SHP77 treated with DMSO at 0.1 percent for 48 hours (cell line): Measurements from ENCODE around the gene ACSL5.

ENCODE experiments used
- DNase-seq: peaks from one replicate; lab custom pipeline; 2025; lab: John Stamatoyannopoulos, UW

Gene ACSL5, protein sequence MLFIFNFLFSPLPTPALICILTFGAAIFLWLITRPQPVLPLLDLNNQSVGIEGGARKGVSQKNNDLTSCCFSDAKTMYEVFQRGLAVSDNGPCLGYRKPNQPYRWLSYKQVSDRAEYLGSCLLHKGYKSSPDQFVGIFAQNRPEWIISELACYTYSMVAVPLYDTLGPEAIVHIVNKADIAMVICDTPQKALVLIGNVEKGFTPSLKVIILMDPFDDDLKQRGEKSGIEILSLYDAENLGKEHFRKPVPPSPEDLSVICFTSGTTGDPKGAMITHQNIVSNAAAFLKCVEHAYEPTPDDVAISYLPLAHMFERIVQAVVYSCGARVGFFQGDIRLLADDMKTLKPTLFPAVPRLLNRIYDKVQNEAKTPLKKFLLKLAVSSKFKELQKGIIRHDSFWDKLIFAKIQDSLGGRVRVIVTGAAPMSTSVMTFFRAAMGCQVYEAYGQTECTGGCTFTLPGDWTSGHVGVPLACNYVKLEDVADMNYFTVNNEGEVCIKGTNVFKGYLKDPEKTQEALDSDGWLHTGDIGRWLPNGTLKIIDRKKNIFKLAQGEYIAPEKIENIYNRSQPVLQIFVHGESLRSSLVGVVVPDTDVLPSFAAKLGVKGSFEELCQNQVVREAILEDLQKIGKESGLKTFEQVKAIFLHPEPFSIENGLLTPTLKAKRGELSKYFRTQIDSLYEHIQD

DNA sequence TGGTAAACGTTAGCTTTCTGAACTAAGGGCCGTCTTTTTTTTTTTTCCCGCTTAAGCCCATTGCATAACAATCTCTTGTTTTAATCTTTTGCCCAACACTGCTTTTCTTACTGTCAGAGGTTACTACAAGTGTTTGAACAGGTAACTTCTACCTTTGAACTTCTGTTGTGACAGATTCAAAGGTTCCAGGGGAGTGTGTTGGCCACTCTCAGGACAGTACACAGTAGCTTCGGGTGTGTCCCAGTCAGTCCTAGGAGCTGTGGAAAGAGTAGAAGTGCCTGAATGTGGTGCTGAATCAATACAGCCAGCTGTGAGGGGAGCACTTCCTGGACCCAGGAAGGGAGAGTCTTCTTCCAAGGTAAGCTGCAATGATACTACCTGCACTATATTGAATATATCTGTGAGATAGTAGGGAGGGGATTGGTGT is at the start of gene ACSL5:
TSS of gene ACSL5 (plus strand) at position 205 of the 427 bp plus-strand sequence. CDS start 20,831 bp downstream, outside the sequence.
- no peak for DNase-seq

DNA sequence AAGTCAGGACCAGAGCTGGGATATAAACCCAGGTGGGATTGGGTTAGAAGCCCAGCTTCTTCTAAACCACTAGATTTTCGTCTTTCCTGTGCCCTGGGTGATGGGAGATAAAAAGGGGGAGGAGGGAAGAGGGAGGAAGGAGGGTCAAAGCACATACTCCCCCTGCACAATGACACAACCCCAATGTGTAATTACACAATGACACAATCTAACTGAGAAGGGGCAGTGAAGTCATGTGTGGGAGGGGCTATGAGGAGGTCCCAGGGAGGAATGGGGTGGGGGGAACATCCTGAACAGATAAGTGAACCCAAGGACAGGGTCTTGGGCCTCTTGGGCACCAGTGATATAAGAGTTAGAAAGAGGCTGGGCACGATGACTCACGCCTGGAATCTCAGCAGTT is 46.2 kb upstream of the ACSL5 start:
- DNase-seq, result no peak

DNA sequence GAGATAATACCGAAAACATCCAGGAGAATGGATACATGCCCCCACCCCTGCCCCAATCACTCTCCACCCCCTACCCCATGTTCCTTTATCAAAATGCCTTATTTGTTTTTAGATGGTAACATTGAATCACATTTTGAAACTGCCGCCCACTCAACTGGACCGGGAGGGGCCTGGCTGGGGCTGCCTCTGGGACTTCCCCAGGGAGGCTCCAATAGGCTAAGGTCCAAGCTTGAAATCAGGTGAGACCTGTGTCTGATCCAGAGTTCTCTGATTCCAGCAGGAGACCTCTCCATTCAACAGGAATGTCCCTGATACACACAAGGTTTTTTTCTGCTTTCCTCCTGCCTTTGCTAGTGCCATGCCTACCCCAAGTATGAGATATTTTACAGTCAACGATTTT is 43.8 kb upstream of the ACSL5 start:
- DNase-seq, result no peak

DNA sequence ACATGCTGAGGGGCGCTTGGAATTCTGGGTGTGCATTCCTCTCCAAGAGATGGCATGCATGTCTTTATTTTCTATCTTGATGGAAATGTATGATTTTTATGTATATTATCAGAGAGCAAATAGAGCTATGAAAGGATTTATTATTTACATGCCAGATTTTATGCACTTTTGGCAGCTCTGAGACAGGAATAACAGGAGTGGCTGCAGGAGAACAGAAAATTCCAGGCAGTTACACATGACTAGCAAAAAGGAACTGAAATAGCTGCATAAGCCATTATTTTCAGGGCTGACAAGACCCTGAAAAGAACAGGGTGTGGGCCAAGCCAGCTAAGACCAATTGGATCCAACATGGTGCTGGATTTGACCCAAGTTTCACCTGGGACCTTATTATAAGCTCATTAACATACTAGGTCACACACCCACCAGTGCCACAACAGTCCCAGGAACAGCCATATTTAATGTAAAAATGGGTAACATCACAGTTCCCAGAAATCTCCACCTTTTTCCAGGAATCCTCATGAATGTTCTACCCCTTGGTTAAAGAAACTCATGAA is 43.2 kb upstream of the ACSL5 start:
- DNase-seq, result no peak

DNA sequence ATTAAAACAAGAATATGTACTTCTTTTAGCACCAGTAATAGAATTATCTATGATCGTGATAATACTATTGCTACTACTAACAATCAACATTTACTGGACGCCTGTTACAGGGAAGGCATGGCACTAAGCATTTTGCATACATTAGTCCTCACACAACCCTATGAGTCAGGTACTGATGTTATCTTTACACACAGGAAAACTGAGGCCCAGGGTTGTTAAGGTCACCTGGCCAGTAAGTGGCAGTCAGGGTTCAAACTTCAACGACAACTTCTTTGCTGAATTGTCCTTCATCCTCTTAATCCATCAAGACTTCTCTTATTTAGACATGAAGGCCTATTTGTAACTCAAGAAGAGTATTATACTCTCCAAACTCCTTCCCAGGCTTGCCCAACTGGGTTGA is 41.9 kb upstream of the ACSL5 start:
- no peak for DNase-seq

DNA sequence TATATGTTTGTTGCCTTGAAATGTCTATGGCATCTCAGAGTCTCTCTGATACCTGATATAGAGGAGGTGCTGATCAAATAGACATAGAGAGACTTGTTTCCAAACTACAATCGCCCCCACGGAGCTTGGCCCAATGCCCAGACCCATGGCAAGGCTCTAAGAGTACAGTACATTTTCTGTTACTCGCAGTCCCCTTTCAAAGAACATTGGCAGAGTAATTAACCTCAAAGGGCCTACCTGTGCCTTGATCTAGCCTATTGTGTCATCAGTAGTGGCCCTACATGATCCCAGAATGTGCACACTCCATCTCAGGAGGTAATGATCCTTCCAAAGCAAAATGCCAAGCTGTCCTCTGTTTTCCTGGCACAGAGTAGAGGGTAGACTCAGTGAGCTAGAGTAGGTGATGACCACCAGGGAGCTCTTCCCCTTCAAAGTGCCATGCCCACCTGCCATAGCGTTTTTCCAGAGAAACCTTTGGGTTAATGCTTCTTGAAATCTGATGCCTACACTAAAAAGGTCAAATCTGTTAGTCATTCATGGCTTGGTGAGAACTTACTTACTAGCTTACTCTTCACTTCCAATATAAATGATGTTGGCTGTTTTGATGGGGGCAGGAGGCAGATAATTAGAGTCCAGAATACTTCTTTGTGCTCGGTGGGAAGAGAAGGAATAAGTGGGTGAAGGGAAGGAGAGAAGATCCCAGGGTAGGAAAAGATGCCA is 41.2 kb upstream of the ACSL5 start:
- no peak for DNase-seq

DNA sequence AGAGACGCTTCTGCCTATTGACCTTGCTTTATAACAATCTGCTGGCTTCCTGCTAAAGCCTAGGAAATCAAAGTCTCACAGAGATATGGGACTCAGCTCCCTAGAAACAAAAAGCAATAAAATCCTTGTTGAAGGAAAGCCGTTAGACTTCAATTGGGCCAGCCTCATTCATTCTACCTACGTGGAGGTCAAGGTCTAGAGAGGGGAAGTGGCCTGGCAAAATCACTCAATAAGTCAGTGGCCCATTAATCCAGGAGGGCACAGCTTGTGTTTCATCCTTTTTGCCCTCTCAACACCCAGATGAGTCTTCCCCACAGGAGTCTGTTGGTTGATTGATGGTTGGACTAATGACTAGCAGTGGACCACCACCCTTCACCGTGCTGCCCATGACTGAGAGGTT is 40.5 kb upstream of the ACSL5 start:
- DNase-seq, result no peak

DNA sequence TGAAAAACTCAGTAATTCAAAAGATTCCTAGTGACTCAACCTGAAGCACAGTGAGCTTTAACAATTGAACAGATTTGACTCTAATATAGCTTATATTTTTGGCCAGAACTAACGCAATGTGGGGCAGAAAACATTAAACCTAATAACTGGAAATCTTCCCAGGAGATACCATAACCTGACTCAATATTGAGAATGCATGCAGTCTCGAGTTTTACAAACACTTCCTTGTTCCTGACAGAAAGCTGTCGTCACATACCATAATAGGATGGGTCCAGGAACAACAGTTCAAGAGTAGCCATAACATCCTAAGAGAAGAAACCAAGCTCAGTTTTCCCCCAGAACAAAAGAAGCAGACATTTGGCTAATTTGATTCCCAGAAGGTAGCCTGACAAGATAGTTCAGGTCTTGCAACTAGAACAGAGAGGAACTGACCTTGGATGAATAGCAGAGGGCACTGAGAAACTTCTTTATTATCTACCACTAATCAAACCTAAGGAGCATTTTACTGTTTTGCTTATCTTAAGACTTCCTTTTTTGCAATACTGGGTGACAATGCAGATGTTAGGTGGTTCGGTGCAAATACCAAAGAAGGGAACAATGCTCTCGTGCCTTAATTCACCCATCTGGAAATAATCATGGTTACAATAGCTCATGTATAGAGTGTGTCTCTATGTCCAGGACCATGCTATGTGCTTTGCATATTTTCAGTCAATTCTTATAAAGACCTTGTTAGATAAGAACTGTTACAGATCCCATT is 38.6 kb upstream of the ACSL5 start:
- DNase-seq, result no peak

DNA sequence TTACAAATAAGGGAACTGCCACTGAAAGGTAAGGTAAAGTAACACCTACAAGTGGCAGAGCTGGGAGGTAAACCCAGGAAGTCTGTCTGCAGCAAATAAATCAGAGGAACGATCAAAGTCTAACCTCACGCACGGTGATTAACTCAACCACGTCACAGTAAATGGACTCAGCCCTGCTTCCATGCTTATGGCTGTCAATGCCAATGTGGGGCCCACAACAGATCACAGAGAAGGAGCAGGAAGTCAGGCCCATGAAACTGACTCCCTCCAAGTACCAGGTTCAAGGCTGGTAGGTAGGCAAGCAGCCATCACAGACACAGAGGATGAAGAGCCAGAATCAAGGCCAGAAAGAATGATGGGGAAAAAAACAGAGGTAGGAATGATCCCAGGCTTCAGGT is 38.0 kb upstream of the ACSL5 start:
- DNase-seq, result no peak

DNA sequence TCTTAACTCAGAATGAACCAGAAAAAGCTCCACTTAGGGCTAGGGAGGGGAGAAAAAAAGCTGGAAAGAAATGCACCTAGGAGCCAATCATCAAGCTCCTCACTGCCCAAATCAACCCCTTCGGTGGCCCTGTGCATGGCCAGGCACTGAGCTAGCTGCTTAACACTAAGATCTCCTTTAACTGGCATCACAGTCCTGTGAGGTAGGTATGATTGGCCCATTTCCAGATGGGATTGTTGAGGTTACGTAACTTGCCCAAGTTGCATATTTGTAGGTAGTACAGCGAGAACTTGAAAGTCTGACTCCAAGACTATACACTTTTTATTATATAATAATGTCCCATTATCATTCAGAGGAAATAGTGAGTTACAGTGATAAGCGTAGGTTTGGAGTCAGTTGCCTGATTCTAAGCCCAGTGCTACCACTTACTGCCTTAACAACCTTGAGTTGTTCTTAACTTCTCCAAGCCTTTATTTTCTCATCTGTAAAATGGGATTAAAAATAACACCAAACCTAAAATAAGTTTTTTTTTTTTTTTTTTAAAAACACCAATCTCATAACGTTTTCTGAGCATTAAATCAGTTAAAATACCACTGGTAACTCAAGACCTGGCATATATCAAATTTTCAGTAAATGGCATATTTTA is 37.2 kb upstream of the ACSL5 start:
- DNase-seq, result no peak

DNA sequence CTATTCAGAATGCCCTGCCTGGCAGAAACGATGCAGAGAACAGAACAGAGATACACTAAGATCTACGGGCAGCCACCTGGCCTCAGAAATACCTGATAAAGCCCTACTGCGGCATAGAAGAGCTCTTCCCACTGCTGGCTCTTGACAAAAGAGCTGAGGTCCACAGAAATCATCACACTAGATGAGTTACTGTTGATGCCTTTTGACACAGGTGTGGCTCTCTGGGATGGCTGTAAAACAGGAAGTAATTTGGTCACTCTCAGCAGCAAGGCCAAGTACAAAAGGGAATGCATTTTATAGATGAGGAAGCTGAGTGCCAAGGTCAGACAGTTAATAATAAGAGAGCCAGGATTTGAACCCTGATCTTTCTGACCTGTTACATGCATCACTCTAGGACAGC is 35.0 kb upstream of the ACSL5 start:
- DNase-seq, result no peak

DNA sequence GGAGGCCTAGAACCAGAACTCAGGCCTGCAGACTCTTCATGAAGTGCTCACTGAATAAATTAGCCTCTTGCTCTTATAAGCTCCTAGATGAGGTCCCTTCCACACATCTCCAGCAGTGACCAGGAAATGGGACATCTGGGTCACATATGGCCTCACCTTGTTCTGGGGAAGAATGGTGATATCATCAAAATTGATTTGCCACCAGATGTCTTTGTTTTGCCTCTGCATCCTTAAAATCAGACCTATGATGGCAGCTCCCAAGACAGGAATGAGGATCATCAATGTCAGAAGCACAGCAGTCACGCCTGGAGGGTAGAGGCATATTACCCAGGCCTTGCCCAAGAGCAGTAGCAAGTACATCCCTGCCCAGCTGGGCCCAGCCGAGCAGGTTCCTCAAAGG is 33.3 kb upstream of the ACSL5 start:
- DNase-seq, result no peak

DNA sequence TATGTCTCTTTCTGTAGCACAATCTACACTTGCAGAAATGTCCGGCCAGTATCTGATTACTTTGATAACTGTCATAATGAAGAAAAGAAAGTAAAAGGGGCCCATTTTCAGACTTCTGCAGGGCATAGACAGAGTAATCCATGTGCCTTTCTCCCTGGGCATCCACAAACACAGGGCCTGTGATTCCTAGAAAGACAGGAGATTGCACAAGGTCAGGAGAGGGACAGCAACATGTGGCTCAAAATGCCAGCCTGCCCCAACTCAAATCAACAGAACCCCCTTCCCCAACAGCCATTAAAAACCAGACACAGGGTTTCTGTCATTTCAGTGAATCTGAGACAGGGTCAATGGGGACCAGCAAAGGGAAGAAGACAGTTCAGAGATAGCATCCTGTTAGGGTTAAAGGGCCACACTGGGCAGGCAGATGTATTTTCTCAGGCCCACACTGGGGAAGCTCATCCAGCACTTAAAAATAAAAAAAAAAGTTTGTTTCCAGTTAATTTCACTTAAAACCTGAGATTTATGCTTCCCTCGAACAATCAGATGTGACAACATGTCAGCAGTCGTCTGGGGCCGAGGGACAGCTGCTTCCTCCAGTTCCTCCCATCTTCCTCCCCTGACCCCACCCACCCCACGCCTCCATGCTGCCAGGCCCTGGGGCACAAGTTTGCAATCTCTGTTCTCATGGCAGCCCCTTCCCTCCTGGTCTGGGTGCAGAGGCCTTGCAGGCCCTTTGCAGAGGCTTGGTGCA is 30.7 kb upstream of the ACSL5 start:
- no peak for DNase-seq

DNA sequence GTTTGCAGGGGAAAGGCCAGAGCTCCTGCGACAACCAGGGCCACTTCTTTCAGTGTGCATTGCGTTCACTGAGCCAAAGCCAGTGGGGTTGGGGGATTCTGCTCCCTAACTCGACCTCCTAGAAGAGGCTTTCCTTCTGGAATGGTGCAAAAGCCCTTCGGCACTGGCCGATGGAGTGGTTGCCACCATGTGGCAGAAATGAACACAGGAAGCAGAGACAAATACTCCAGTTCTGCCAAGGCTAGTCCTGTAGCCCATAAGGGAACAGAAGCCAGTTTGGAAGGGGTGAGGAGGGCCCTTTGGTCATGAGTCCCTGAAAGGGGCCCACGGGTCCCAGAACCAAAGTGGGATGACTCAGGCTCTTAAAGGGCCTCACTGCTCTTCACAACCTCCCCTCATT is 29.7 kb upstream of the ACSL5 start:
- no peak for DNase-seq

DNA sequence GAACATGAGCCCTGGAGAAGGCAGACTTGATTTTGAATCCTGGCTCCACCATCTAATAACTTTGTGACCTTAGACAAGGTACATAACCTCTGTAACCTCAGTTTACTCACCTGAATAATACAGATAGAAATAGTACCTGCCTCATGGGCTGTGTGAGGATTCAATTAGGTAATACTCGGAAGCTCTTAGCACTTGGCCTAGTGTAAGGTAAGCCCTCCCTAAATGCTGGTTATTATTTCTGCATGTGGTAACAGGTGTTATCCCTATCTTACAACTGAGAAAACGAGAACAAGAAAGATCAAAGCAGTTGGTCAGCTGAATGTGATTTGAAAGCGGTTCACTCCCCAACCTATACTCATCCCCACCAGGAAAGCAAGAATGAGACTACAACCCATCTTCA is 28.7 kb upstream of the ACSL5 start:
- DNase-seq, result no peak

DNA sequence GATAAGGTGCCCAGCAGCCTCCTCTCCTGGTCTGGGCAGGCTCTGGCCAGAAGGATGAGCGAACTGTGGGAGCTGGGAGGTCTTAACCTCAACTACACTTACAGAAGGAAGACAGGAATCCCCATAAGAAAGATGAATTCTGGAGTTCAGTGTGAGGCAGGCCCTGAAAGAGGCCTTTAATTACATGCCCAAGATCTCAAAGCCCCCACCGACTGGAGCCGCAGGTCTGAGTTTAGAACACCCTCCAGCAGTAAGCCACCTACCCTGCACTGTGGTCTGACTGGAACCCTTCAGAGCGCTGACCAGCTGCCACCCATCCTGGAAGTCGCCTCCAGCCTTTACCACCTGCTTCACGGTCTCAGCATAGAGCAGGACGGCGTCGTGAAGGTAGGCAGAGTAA is 28.2 kb upstream of the ACSL5 start:
- DNase-seq, result no peak

DNA sequence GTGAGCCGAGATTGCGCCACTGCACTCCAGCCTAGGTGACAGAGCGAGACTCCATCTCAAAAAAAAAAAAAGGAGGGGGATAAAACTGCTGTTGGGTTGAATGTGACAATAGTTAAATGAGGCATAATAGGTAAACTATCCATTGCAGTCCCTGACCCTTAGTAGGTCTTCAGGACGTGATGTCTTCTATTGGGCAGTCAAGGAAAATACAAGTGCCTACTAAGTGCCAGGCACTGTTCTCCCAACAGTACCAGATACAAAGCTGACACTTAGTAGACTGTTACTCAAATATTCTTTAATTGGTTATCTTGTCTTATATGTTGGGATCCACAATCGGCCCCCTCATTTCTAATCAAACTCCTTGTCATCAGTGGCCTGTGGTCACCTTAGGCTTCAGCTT is 27.1 kb upstream of the ACSL5 start:
- DNase-seq, result no peak

DNA sequence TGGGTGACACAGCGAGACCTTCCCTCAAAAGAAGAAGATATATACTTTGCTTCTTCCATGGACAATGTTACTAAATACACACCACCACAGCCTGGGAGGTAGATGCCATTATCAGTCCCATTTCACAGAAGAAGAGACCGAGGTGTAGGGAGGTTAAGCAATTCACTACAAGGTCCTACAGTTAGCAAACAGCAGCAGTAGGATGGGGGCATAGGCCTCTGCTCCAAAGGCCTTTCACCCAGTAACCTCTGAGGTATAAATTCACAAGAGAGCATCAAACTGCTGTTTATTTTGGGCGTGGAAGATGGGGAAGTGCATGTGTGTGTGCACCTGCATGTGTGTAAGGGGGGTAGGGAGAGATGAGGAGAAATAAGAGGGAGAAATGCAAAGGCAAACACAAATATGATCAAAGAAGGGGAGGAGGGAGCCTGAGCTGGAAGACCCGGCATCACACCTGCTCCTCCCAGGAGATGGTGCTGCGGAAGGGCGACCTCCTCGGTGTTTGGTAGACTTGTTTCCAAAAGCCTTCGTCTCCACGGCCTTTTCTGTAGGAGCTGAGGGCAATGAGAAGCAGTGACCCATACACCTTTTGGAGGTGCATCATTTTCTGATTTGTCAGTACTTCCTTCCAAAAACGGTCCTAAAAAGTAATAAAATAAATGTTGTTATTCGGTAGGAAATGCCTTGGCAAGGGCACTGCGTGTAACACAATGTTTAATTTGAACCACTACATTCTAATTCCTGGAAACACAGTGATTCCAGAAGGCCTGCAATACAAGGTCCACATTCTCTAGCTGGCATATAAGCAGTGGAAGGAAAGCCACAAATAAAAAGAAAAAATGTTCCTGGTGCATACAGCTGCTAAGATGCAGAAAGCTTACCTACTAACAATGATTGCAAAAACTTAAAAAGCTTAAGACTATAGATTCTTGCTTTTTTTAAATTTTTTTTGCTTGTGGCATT is 25.9 kb upstream of the ACSL5 start:
- no peak for DNase-seq

DNA sequence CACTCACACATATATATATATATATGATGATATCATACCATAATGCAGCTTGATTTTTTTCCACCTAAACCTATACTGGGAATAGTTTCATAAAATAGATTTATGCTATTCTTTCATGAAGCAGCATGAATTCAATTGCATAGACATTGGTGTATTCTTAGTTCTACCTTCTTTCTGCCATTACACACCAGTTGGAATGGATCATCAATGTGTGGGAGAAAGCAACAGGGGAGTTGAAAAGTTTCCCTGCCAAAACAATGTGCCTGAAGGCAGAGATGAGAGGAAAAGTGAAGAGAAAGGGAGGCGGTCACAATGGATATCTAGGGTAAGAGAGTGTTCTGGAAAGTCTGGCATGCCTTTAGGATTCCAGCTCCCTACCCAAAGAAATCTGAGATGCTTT is 25.2 kb upstream of the ACSL5 start:
- DNase-seq, result no peak
